Subcutaneous adipose tissue (tissue), 4 donors: ENCODE data around the gene GAB1. TPM values are rescaled to one million over a fixed set of nuclear protein-coding genes. Genes with fewer than 3 reads are reported as not detected.

Source experiments
- total RNA-seq, 4 donors: library from RNA; depleted of rRNA; stranded (reverse); fragments of >200 nt; gene quantifications; one replicate each; pipeline ENCODE4 v1.1.0, GENCODE V29; 2016
- TF ChIP-seq, protein P1 (sequence below): fragments of 450-650 bp; IDR thresholded peaks from one replicate; pipeline ENCODE4 v1.5.1; 2016; ENCODE audit warnings: low read depth, mild to moderate bottlenecking, control low read depth, antibody characterized with exemption, moderate library complexity

Gene GAB1
- total RNA-seq, 4 donors from 2014 or later = 21.8 to 41.3 (median 31.7) TPM

DNA sequence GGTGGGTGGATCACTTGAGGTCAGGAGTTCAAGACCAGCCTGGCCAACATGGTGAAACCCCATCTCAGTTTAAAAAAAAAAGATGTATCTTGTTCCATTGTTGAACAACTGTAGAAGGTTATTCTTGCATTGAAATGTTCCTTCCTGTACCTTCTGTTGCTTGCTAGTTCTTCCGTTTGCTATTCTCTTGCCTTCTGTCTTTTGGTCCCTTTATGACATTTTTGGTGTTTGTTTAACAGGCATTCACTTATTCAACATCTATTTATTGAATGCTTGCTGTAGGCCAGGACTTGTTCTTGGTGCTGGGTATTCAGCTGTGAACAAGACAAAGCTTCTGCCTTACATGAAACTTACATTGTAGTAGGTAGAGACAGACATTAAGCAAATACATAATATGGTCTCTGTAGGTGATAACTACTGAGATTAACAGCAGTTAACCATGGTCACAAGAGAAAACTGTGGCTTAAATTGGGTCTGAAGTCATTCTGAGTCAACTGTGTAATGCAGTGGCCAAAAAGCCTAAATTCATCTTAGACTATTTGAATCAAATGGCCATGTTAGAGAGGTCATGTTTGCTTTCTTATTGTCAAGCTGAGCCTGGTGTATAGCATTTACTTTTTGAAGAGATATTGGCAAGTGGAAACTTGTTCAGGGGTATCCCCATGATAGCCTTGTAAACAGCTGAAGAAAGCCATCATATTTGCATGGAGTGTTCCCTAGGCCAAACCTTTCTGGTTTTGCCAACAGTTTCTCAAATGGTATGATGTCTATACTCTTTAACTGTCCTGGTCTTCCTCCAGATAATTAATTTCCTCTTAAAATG is 35.6 kb downstream of the GAB1 start:
- TF ChIP-seq, protein P1, sequence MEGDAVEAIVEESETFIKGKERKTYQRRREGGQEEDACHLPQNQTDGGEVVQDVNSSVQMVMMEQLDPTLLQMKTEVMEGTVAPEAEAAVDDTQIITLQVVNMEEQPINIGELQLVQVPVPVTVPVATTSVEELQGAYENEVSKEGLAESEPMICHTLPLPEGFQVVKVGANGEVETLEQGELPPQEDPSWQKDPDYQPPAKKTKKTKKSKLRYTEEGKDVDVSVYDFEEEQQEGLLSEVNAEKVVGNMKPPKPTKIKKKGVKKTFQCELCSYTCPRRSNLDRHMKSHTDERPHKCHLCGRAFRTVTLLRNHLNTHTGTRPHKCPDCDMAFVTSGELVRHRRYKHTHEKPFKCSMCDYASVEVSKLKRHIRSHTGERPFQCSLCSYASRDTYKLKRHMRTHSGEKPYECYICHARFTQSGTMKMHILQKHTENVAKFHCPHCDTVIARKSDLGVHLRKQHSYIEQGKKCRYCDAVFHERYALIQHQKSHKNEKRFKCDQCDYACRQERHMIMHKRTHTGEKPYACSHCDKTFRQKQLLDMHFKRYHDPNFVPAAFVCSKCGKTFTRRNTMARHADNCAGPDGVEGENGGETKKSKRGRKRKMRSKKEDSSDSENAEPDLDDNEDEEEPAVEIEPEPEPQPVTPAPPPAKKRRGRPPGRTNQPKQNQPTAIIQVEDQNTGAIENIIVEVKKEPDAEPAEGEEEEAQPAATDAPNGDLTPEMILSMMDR = no peak

DNA sequence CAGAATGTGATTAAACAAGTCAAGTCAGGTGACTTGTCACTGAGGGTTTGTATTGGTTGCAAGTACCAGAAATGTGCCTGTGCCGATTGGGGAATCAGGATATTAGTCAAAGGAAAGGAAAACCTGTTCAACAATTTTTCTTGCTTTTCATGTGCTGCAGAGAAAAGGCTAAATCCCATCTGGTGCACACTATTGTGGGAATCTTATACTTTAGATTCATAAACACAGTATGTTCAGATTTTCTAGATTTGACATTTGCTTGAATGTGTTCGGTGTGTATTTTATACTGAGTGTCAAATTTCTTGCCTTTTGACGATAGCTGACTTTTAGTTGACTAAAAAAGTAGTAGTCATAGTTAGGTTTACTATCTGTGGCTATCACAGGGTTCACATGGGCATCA is 37.6 kb downstream of the GAB1 start:
- TF ChIP-seq, protein P1 = no peak

DNA sequence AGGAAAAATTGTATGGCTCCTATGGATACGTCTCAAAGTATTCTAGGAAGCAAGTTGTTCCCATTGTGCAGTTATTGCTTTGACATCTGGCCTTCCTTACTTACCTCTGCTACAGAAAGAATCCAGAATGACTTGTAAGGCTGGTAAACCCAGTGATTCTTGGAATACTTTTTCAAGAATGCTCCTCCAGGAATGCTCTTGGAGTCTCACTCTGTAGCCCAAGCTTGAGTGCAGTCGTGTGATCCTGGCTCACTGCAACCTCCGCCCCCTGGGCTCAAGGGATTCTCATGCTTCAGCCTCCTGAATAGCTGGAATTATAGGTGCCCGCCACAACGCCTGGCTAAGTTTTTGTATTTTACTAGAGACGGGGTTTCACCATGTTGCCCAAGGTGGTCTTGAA is 38.1 kb downstream of the GAB1 start:
- TF ChIP-seq, protein P1 = no peak

DNA sequence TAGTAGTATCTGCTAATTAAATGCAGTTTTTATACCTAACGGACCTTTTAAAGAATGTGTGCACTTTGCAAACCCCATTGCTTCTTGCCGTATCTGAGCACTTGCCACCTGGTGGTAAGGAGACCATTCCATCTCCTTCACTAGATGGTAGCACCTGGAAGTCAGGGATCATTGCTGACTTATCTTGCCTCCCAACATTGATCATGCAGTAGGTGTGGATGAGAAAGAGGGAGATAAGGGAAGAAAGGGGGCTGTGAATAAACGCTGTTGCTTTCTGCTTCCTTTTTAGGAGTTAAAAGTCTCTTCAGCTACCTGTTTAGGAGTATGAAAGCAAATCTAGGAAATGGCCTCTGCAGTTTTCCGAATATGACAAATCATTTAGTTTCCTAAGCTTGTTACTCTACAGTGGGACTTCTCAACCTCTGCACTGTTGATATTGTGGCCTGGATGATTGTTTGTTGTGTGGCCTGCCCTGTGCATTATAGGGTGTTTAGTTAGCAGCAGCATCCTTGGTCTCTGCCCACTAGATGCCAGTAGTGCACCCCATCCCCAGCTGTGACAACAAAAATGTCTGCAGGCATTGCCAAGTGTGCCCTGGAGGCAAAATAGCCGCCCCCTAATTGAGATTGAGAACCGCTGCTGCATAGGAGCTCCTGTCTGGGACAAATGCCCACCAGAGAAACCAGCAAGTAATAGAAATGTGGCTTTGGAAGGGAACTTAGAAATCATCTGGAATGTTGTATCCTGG is 38.8 kb downstream of the GAB1 start:
- TF ChIP-seq, protein P1 = no peak

DNA sequence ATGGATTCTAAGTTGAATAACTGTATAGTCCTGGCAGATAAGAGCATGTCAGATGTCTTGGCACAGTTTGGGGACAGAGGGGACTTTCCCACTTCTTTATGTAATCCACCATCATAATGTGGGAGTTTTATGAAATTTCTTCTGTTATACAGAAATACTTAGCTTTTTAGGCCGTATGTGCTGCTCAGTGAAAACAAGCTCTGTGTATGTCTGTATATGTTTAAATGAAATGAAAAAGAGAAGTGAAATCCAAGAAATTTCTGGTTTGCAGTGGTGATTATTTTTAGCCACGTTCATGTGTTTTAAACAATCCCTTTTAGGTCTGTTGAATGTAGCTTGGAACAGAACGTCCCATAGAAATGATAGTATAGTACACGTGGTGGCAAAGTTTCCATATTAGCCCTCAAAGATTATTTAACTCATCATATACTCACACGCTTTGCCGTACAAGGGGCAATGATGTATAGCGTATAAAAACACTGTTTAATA is 41.0 kb downstream of the GAB1 start:
- TF ChIP-seq, protein P1 = no peak

DNA sequence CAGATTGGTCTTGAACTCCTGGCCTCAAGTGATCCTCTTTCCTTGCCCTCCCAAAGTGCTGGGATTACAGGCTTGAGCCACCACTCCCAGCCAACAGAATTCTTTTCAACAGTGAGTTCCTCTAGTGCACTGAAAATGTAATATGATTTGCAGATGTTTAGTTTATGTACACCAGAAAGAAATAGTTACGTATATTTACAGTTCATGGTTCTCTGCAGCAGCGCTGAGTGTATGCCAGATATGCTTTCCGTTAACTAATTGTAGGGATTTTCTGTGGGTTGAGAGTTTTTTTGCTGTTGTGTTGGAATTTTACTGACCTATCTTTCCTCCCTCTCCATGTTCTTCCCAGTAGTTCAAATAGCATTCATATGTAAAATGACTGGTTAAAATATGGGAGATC is 44.0 kb downstream of the GAB1 start:
- TF ChIP-seq, protein P1 = no peak
